NCI-H1694 (cell line): ENCODE measurements around the gene FBXO42.
A peak's percentile ranks its signal among the peaks of the same experiment; 100 is the strongest.
"Not testable (repeated sequence)": the region's sequence is repeated elsewhere in the genome, so short reads cannot be mapped to it uniquely, and the experiment has no call there.

Experiments
- DNase-seq: peaks from one replicate; lab custom pipeline; 2025; lab: John Stamatoyannopoulos, UW

FBXO42 gene

GRCh38 chr1:16218014-16218673, 134.1 kb downstream of the FBXO42 start:
- no peak for DNase-seq

- no peak for DNase-seq
Measured at GRCh38 chr1:16217061-16217785, 135.1 kb downstream of the FBXO42 start.

GRCh38 chr1:16215882-16216753, 136.2 kb downstream of the FBXO42 start:
- DNase-seq, result no peak

GRCh38 chr1:16215240-16215639, 137.0 kb downstream of the FBXO42 start:
- not testable (repeated sequence) for DNase-seq

- not testable (repeated sequence) for DNase-seq
Measured at GRCh38 chr1:16213544-16213943, 138.7 kb downstream of the FBXO42 start.

GRCh38 chr1:16213013-16213412, 139.3 kb downstream of the FBXO42 start:
- no peak for DNase-seq

GRCh38 chr1:16212251-16212961, 139.9 kb downstream of the FBXO42 start, which contains the start of gene ARHGEF19:
Gene ARHGEF19 (minus strand): TSS chr1:16212652. CDS start chr1:16209054, 3,598 bp downstream.
- no peak for DNase-seq

- no peak for DNase-seq
Measured at GRCh38 chr1:16211824-16212223, 140.5 kb downstream of the FBXO42 start.

- no peak for DNase-seq
Measured at GRCh38 chr1:16210581-16210980, 141.7 kb downstream of the FBXO42 start.

- DNase-seq, result no peak
Measured at GRCh38 chr1:16209847-16210407, 142.4 kb downstream of the FBXO42 start.

- DNase-seq, result no peak
Measured at GRCh38 chr1:16209132-16209846, 143.0 kb downstream of the FBXO42 start.

GRCh38 chr1:16208270-16208987, 143.9 kb downstream of the FBXO42 start:
- no peak for DNase-seq

- no peak for DNase-seq
Measured at GRCh38 chr1:16207318-16208269, 144.7 kb downstream of the FBXO42 start.

GRCh38 chr1:16206547-16207317, 145.5 kb downstream of the FBXO42 start:
- peak; percentile 75 for DNase-seq

- DNase-seq, result no peak
Measured at GRCh38 chr1:16205891-16206546, 146.3 kb downstream of the FBXO42 start.

- DNase-seq, result no peak
Measured at GRCh38 chr1:16205334-16205671, 147.0 kb downstream of the FBXO42 start.

- DNase-seq, result no peak
Measured at GRCh38 chr1:16204634-16205333, 147.5 kb downstream of the FBXO42 start.
